Testis (tissue), 2 donors: ENCODE results near the gene JPT1.

Experiments used
- POLR2A ChIP-seq: fragments of 450-650 bp; IDR thresholded peaks from one replicate; pipeline ENCODE4 v1.6.1; 2017; ENCODE audit warnings: antibody characterized with exemption, mild to moderate bottlenecking, moderate library complexity
- TF ChIP-seq, protein P1 (sequence below), 3 experiments: fragments of 450-650 bp in 2 of 3; fragments of 200-600 bp in 1 of 3; sonication (generic) in 1 of 3; IDR thresholded peaks; one replicate each; pipeline ENCODE4 v1.5.1; 2016 to 2019; ENCODE audit warnings: antibody characterized with exemption in 3 of 3, mild to moderate bottlenecking in 2 of 3, moderate library complexity in 1 of 3

DNA sequence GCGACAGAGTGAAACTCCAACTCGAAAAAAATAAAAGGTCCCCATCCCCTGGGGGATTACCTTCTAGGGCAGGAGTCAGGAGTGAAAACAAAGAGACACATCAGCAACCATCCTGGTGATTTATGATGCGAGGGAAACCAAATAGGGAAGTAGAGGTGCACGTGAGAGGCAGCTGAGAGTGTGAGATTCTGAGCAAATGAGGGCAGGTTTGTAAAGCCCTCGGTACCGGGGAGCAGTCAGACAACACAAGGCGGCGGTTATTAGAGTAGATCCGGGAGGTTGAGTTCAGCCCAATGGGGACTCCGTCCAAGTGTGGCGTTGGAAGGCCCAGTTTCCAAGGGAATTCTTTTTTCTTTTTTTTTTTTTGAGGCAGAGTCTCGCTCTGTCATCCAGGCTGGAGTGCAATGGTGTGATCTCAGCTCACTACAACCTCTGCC is 51.9 kb downstream of the JPT1 start:
- TF ChIP-seq, protein P1, sequence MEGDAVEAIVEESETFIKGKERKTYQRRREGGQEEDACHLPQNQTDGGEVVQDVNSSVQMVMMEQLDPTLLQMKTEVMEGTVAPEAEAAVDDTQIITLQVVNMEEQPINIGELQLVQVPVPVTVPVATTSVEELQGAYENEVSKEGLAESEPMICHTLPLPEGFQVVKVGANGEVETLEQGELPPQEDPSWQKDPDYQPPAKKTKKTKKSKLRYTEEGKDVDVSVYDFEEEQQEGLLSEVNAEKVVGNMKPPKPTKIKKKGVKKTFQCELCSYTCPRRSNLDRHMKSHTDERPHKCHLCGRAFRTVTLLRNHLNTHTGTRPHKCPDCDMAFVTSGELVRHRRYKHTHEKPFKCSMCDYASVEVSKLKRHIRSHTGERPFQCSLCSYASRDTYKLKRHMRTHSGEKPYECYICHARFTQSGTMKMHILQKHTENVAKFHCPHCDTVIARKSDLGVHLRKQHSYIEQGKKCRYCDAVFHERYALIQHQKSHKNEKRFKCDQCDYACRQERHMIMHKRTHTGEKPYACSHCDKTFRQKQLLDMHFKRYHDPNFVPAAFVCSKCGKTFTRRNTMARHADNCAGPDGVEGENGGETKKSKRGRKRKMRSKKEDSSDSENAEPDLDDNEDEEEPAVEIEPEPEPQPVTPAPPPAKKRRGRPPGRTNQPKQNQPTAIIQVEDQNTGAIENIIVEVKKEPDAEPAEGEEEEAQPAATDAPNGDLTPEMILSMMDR (IDR thresholded peaks at IDR 0.05), result no peak
- no peak for TF ChIP-seq POLR2A
